HCT116 (cell line): ENCODE results near the gene PLA2R1.

Experiments
- CEBPB ChIP-seq: IDR thresholded peaks from 2 replicates; pipeline ENCODE4 v1.6.1; 2012; ENCODE audit warnings: low read depth
- EGR1 ChIP-seq: IDR thresholded peaks from 2 replicates; pipeline ENCODE4 v1.6.1; 2012; ENCODE audit warnings: low read depth
- EZH2 ChIP-seq: fragments of 200-600 bp; sonication (generic); IDR thresholded peaks from 2 replicates; pipeline ENCODE4 v1.6.1; 2017; ENCODE audit warnings: antibody characterized with exemption, mixed run types
- POLR2A ChIP-seq: IDR thresholded peaks from 2 replicates; pipeline ENCODE4 v1.7.0; 2011; ENCODE audit warnings: borderline replicate concordance; ENCODE audit not compliant: insufficient read depth, insufficient read length; ENCODE audit errors: extremely low read depth
- POLR2AphosphoS5 ChIP-seq: IDR thresholded peaks from 2 replicates; pipeline ENCODE4 v1.6.1; 2011; ENCODE audit warnings: mild to moderate bottlenecking, low read depth, low read length, moderate library complexity
- RAD21 ChIP-seq: IDR thresholded peaks from 2 replicates; pipeline ENCODE4 v1.6.1; 2012; ENCODE audit warnings: low read depth, mild to moderate bottlenecking
- SIN3A ChIP-seq: IDR thresholded peaks from 2 replicates; pipeline ENCODE4 v1.6.1; 2012; ENCODE audit warnings: low read depth
- YY1 ChIP-seq: IDR thresholded peaks from 2 replicates; pipeline ENCODE4 v1.6.1; 2011; ENCODE audit warnings: low read length, low read depth, moderate library complexity, mild to moderate bottlenecking; ENCODE audit not compliant: insufficient replicate concordance; ENCODE audit errors: extremely low read depth
- ZFX ChIP-seq: fragments of 450-650 bp; IDR thresholded peaks from 2 replicates; pipeline ENCODE4 v1.6.1; 2017
- ZNF274 ChIP-seq: fragments of 200-500 bp; sonication (Bioruptor generic); IDR thresholded peaks from 2 replicates; pipeline ENCODE4 v1.6.1; 2014; ENCODE audit warnings: mild to moderate bottlenecking, low read depth, low read length, inconsistent platforms
- TF ChIP-seq, protein P1 (sequence below), 3 experiments: fragments of 200-600 bp in 1 of 3; sonication (generic) in 1 of 3; IDR thresholded peaks in 2 of 3; conservative IDR thresholded peaks in 1 of 3; 2 replicates each; pipeline ENCODE4 v1.5.1; 2012 to 2017; ENCODE audit warnings: low read depth in 2 of 3, low read length in 2 of 3, antibody characterized with exemption in 1 of 3, borderline replicate concordance in 1 of 3, control low read depth in 1 of 3, mild to moderate bottlenecking in 1 of 3, mixed read lengths in 1 of 3, mixed run types in 1 of 3, moderate library complexity in 1 of 3; ENCODE audit not compliant: insufficient read depth in 1 of 3
- TF ChIP-seq, protein P2 (sequence below): IDR thresholded peaks from 2 replicates; pipeline ENCODE4 v1.6.1; 2012
- TF ChIP-seq, protein P3 (sequence below): IDR thresholded peaks from 2 replicates; pipeline ENCODE4 v1.6.1; 2012; ENCODE audit warnings: low read depth

DNA sequence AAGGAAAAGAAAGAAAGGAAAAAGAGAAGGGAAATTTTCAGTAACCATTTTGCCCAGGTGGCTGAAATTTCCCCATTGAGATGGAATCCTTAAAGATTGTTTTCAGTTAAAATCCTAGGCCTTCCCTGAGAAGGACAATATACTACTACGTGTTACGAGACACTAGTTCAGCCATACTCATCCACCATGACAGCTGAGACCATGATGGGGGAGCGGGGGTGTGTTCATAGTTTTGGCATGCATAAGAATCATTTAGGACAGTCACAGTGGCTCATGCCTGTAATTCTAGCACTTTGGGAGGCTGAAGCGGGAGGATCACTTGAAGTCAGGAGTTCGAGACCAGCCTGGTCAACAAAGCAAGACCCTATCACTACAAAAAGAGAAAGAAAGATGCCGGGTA lies 28.0 kb downstream of the PLA2R1 start:
- TF ChIP-seq POLR2AphosphoS5, result no peak
- TF ChIP-seq, protein P1, sequence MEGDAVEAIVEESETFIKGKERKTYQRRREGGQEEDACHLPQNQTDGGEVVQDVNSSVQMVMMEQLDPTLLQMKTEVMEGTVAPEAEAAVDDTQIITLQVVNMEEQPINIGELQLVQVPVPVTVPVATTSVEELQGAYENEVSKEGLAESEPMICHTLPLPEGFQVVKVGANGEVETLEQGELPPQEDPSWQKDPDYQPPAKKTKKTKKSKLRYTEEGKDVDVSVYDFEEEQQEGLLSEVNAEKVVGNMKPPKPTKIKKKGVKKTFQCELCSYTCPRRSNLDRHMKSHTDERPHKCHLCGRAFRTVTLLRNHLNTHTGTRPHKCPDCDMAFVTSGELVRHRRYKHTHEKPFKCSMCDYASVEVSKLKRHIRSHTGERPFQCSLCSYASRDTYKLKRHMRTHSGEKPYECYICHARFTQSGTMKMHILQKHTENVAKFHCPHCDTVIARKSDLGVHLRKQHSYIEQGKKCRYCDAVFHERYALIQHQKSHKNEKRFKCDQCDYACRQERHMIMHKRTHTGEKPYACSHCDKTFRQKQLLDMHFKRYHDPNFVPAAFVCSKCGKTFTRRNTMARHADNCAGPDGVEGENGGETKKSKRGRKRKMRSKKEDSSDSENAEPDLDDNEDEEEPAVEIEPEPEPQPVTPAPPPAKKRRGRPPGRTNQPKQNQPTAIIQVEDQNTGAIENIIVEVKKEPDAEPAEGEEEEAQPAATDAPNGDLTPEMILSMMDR (IDR thresholded peaks at IDR 0.05 in 2 of 3, conservative IDR thresholded peaks at IDR 0.05 in 1 of 3; ENCODE audit: borderline replicate concordance in 1 of 3, insufficient read depth in 1 of 3, low read depth in 2 of 3, low read length in 2 of 3), result no peak
- TF ChIP-seq EZH2, result no peak
- TF ChIP-seq EGR1, result no peak
- no peak for TF ChIP-seq CEBPB
- TF ChIP-seq SIN3A, result no peak
- TF ChIP-seq, protein P2, sequence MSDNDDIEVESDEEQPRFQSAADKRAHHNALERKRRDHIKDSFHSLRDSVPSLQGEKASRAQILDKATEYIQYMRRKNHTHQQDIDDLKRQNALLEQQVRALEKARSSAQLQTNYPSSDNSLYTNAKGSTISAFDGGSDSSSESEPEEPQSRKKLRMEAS, result no peak
- no peak for TF ChIP-seq YY1
- no peak for TF ChIP-seq ZFX
- no peak for TF ChIP-seq POLR2A
- TF ChIP-seq, protein P3, sequence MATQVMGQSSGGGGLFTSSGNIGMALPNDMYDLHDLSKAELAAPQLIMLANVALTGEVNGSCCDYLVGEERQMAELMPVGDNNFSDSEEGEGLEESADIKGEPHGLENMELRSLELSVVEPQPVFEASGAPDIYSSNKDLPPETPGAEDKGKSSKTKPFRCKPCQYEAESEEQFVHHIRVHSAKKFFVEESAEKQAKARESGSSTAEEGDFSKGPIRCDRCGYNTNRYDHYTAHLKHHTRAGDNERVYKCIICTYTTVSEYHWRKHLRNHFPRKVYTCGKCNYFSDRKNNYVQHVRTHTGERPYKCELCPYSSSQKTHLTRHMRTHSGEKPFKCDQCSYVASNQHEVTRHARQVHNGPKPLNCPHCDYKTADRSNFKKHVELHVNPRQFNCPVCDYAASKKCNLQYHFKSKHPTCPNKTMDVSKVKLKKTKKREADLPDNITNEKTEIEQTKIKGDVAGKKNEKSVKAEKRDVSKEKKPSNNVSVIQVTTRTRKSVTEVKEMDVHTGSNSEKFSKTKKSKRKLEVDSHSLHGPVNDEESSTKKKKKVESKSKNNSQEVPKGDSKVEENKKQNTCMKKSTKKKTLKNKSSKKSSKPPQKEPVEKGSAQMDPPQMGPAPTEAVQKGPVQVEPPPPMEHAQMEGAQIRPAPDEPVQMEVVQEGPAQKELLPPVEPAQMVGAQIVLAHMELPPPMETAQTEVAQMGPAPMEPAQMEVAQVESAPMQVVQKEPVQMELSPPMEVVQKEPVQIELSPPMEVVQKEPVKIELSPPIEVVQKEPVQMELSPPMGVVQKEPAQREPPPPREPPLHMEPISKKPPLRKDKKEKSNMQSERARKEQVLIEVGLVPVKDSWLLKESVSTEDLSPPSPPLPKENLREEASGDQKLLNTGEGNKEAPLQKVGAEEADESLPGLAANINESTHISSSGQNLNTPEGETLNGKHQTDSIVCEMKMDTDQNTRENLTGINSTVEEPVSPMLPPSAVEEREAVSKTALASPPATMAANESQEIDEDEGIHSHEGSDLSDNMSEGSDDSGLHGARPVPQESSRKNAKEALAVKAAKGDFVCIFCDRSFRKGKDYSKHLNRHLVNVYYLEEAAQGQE, result no peak
- TF ChIP-seq ZNF274, result no peak
- TF ChIP-seq RAD21, result no peak
